Airway epithelial cell (primary cell): ENCODE measurements around the gene ELMOD1. TPM values are rescaled to one million over a fixed set of nuclear protein-coding genes. Genes with fewer than 3 reads are reported as not detected.

Source experiments
- total RNA-seq: library from RNA; depleted of rRNA; stranded (reverse); fragments of >200 nt; gene quantifications from 2 replicates; pipeline ENCODE4 v1.2.3, GENCODE V29; 2015

ELMOD1 gene
- total RNA-seq: not detected in 2 replicates

GRCh38 chr11:107590460-107591377 lies at the start of gene ELMOD1:
TSS of gene ELMOD1 (plus strand) at chr11:107591147. CDS start at chr11:107618190, 27,043 bp downstream.

GRCh38 chr11:107565219-107565937 lies 25.6 kb upstream of the ELMOD1 start, which contains the start of gene ALKBH8:
TSS of gene ALKBH8 (minus strand) at chr11:107565735. CDS start at chr11:107560893, 4,842 bp downstream.

DNA sequence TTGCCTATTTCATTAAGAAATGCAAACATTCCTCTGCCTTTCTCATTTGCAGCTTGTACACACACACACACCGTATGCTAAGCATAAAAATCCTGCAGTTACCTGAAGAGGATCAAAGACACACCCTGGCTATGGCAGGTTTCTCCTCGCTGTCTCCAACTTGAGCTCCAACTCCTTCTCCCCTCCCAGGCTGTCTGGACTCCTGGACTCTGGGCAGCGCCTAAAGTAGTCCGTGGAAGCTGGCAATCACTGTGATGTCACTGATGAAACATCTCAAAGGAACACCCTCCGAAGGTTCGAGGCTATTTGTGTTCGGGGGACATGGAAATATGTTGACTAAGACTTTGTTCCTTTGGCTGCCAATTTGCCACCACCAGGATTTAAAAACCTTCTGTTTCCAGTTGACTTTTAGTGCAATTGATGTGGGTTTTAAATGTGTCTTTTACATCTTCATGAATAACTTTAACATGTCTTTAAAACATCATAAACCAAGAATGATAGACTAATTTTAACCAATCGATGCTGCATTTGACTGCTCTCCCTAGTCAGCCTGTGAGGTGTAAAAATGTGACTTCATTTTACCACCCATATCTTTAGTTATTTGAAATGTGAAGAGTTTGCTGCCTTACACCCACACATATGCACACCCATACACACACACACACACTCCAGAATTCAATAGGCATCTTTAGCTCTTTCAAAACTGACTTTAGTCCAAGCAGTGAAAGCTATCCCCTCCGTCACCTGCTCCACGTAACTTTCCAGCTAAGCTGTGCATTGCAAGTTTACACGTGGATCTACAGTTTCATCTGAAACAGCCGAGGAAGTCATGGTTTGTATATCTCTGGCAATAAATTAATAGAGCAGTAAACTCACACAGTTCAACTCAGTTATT lies 121.2 kb downstream of the ELMOD1 start, which contains the start of gene SLN:
Gene SLN, minus strand, starts transcription at position 196 of the 895 bp plus-strand sequence.

Other genes with a start within 250 kb of the ELMOD1 start
- 3.9 and 6.1 TPM in 2 replicates for gene CWF19L2, start 133.3 kb upstream of the ELMOD1 start, total RNA-seq
- 4.0 and 4.6 TPM in 2 replicates for gene ALKBH8, start 25.4 kb upstream of the ELMOD1 start, total RNA-seq
- not detected in 2 replicates for gene SLN, start 120.9 kb downstream of the ELMOD1 start, total RNA-seq